GM12878 (cell line): Measurements from ENCODE around the gene EDEM3.

ENCODE experiments used
- BRCA1 ChIP-seq: IDR thresholded peaks from 2 replicates; pipeline ENCODE4 v1.6.1; 2011; ENCODE audit warnings: low read depth, low read length, improper control_type of control experiment
- EED ChIP-seq: sonication (generic); IDR thresholded peaks from 2 replicates; pipeline ENCODE4 v1.6.1; 2016; ENCODE audit warnings: antibody characterized with exemption, low read depth
- EZH2 ChIP-seq: IDR thresholded peaks from 2 replicates; pipeline ENCODE4 v1.6.1; 2012; ENCODE audit warnings: low read depth, mild to moderate bottlenecking, control low read depth, inconsistent platforms, low read length, borderline replicate concordance; ENCODE audit not compliant: control insufficient read depth
- GABPA ChIP-seq: IDR thresholded peaks from 2 replicates; pipeline ENCODE4 v1.6.1; 2014; ENCODE audit warnings: antibody characterized with exemption, low read depth, mild to moderate bottlenecking, inconsistent platforms
- POLR2A ChIP-seq: IDR thresholded peaks from 2 replicates; pipeline ENCODE4 v1.6.1; 2011; ENCODE audit warnings: low read depth, mild to moderate bottlenecking, low read length
- ZSCAN29 ChIP-seq: fragments of 450-650 bp; IDR thresholded peaks from 2 replicates; pipeline ENCODE4 v1.6.1; 2017; ENCODE audit warnings: mild to moderate bottlenecking, moderate library complexity
- TF ChIP-seq, protein P1 (sequence below): fragments of 450-650 bp; IDR thresholded peaks from 2 replicates; pipeline ENCODE4 v1.6.1; 2016; ENCODE audit warnings: mild to moderate bottlenecking
- TF ChIP-seq, protein P2 (sequence below), 3 experiments: IDR thresholded peaks in 2 of 3; conservative IDR thresholded peaks in 1 of 3; 2 replicates each; pipeline ENCODE4 v1.5.1; 2011; ENCODE audit warnings: low read depth in 3 of 3, low read length in 3 of 3, mild to moderate bottlenecking in 3 of 3, control low read depth in 2 of 3, moderate library complexity in 2 of 3, inconsistent platforms in 1 of 3, mixed read lengths in 1 of 3; ENCODE audit not compliant: control insufficient read depth in 2 of 3, insufficient read depth in 1 of 3; ENCODE audit errors: extremely low read depth in 1 of 3

DNA sequence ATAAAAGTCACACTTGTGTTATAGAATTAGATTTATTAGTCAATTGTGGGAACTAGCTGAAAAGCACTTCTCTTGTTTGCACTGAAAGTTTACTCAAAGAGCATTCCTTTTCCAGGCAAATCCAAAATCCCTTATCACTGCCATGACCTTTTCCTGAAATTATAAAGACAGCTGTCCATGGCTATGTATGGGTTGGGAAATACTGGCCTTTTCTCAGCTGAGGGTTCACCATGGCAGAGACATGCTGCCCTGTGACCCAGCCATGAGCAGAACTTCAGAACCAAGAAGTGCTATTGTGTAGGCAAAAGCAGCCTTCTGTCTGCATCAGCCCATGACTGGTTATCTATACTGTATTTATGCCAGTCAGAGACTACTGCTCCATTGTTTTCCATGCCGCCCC, 9.8 kb upstream of the EDEM3 start:
- TF ChIP-seq, protein P1, sequence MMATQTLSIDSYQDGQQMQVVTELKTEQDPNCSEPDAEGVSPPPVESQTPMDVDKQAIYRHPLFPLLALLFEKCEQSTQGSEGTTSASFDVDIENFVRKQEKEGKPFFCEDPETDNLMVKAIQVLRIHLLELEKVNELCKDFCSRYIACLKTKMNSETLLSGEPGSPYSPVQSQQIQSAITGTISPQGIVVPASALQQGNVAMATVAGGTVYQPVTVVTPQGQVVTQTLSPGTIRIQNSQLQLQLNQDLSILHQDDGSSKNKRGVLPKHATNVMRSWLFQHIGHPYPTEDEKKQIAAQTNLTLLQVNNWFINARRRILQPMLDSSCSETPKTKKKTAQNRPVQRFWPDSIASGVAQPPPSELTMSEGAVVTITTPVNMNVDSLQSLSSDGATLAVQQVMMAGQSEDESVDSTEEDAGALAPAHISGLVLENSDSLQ, result no peak
- TF ChIP-seq ZSCAN29 (no peak), POLR2A (no peak), GABPA (no peak), EZH2 (no peak), EED (no peak), BRCA1 (no peak)
- TF ChIP-seq, protein P2, sequence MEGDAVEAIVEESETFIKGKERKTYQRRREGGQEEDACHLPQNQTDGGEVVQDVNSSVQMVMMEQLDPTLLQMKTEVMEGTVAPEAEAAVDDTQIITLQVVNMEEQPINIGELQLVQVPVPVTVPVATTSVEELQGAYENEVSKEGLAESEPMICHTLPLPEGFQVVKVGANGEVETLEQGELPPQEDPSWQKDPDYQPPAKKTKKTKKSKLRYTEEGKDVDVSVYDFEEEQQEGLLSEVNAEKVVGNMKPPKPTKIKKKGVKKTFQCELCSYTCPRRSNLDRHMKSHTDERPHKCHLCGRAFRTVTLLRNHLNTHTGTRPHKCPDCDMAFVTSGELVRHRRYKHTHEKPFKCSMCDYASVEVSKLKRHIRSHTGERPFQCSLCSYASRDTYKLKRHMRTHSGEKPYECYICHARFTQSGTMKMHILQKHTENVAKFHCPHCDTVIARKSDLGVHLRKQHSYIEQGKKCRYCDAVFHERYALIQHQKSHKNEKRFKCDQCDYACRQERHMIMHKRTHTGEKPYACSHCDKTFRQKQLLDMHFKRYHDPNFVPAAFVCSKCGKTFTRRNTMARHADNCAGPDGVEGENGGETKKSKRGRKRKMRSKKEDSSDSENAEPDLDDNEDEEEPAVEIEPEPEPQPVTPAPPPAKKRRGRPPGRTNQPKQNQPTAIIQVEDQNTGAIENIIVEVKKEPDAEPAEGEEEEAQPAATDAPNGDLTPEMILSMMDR (IDR thresholded peaks at IDR 0.05 in 2 of 3, conservative IDR thresholded peaks at IDR 0.05 in 1 of 3; ENCODE audit: control insufficient read depth in 2 of 3, extremely low read depth in 1 of 3, insufficient read depth in 1 of 3, low read depth in 3 of 3, low read length in 3 of 3), result no peak
